ELR (cell line): Measurements from ENCODE around the gene ARF1.

Experiments used
- DNase-seq: peaks from one replicate; pipeline ENCODE4 v3.0.0-alpha.2; 2015; ENCODE audit warnings: low read depth

Gene ARF1

DNA sequence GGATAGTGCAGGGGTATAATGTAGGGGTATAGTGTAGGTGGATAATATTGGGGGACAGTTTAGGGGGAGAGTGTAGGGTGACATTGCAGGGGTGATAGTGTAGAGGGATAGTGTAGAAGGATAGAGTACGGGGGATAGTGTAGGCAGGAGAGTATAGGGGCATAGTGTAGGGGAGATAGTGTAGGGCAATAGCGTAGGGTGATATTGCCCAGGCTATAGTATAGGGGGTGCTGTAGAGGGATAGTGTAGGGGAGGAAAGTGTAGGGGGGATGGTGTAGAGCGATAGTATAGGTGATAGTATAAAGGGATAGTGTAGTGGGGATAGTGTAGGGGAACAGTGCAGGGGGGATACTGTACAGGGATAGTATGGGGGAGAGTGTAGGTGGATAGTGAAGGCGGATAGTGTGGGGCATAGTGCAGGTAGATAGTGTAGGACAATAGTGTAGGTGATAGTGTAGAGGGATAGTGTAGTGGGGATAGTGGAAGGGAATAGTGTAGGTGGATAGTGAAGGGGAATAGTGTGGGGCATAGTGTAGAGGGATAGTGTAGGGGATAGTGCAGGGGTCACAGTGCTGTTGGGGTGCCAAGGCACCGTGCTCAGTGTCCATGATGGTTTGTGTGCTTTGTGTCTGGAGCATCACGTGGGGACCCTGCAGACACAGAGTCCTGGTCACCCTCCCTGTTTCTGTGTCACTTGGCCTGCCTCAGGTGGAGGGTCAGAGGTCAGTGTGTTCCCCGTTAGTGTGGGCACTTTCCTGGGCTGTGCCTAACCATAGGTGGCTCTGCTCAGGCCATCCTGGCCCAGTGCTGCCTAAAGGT is 10.5 kb upstream of the ARF1 start:
- DNase-seq = no peak

DNA sequence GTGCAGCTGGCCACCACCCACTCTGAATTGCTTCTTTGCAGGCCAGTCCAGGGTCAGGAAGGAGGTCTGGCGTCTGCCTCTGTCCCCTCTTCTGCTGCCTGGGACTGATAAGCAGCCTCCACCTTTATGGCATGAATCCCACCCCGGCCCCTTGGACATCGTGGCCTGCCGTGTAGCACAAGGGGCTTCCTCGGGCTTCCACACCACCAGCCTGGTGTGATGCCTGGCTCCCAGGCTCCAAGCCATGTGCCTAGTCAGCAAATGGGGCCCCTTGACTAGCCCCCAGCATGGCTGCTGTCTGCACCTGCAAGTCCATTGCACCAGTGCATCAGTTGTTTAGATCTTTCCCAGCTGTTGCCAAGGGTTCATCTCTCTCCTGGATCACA is 9.9 kb upstream of the ARF1 start:
- no peak for DNase-seq

DNA sequence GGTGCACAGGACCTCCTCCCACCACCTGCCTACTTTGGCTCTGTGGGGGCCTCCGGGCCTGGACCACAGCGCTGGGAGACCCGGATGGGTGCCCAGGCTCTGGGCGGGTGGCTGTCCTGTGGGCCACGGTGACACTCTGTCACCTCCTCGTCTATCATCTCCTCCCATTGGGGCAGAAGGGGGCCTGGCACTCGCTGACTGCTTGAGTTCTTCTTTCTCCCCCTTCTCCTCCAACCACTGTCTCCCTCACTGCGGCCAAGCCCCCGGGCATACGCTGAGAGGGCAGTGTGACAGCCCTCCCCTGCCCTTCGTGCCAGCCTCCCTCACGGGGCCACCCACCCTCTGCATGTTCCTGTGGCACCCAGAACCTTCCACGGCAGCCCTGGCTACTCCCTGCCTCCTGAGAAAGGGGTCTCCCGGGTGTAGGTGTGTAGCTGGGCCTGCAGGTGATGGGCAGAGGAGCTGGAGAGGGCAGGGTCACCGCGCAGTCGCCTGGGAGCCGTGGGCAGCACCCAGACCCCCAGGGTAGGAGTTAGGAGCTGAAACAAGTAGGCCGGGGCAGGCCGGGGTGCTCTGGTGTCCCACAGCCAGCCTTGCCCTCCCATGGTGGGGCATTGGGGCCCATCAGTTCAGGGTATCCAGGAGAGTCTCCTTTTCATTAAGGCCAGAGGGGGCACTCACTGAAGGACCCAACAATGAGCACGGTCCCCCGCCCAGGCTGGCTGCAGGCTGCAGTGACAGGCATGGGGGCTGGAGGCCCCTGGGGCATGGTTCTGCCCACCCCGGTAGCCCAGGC is 9.2 kb upstream of the ARF1 start:
- DNase-seq = no peak

DNA sequence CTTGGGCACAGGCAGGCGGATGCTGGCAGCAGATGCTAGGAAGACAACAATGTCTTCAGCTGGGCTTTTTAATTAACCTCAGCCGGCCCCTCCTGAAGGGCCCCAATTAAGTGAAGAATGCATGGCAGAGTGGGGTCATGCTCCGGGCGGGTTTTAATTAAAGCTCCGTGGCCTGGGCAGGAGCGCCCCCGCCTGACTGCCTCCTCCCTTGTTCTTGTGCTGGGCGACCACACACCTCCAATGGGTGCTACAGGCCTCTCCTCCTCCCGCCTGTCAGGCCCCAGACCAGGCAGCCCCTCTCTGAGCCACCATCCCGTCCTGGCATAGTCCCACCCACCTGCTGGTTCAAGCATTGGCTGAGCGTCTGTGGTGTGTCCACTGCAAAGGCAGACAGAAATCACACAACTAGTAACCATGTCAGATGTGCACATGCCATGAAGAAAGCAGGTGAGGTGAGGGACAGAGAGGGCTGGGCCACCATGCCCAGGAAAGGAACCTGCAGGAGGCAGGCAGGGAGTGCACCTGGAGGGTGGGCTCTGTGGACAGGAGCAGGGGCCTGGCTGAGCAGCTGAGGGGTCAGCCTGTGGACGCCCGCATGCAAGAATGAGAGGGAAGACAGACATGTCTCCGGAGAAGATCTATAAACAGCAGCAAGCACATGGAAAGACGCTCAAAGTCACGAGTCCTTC is 8.5 kb upstream of the ARF1 start:
- peak; percentile 34 for DNase-seq

DNA sequence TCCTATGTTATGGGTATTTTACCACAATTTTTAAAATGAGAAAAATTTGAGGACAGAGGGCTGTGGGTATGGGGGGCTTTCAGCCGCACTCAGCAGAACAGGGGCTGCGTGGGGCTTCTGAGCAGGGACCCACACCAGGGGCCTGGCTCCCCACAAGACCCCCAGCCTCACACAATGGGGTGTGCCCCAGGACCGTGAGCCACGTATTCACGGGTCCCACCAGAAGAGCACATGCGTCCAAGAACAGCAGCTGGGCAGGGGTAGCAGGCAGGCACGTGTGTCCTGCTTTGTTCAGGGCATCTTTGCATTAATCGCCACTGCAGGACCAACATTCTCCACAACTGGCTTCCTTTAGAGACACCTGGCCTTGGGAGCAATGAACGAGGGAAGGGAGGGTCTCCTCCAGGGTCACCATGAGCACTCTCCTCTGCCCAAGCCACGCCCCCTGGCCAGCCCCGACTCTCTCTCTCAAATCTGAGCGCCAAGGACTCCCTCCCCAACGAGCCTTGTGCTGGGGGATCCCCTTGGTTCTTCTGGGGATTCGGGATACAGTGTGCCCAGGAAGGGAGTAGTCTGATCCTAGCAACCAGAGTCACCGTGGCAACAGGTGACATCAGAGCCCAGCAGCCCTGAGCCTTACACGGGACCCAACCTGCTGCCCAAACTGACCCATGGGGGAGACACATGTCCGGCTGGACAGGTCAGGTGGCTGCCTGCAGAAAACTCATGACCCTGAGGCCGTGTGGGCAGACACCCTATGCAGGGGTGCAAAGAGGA is 7.4 kb upstream of the ARF1 start:
- DNase-seq = no peak

DNA sequence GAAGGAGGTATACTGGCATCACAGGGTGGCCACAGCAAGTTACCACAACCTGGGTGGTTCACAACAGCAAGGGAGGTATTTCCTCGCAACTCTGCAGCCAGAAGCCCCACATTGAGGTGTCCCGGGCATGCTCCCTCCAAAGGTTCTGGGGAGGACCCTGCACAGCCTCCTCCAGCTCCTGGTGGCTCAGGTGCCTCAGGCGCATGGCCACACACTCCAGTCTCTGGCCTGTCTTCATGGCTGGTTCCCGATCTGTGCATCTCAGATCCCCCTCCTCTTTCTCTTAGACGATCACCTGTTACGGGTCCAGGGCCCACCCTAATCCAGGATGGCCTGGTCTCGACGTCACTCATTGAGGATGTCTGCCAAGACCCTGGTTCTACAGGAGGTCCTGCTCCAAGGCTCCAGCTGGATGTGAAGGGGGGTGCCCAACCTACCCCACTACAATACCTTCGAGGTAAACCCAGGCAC is 6.7 kb upstream of the ARF1 start:
- DNase-seq = no peak

DNA sequence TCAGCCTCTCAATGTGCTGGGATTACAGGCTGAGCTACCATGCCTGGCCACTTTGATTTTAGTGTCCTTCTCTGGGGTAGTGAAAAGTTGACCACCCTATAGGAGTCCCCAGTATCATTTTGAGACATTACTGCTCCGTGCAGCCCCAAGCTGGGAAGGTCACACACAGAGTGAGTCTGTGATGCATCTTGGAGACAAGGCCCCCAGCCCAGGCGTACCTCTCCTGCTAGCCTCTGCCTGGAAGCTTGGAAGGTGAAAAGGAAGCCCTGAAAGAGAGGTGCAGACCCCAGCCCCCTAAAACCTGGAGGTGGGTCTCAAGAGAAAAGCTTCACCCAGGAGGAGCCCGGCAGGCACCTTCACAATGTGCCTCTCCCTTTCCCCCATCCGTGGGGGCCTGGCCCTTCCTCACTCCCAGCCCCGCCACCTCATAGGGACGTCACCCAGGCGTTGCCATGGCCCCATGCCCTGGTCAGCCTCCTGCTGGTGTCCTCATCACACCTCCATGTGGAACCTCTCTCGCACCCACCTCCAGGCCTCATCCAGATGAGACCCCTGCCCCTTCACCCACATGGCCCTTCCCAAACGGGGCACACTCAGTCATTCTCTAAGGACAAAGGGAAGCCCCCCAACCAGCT is 5.6 kb upstream of the ARF1 start:
- DNase-seq = no peak

DNA sequence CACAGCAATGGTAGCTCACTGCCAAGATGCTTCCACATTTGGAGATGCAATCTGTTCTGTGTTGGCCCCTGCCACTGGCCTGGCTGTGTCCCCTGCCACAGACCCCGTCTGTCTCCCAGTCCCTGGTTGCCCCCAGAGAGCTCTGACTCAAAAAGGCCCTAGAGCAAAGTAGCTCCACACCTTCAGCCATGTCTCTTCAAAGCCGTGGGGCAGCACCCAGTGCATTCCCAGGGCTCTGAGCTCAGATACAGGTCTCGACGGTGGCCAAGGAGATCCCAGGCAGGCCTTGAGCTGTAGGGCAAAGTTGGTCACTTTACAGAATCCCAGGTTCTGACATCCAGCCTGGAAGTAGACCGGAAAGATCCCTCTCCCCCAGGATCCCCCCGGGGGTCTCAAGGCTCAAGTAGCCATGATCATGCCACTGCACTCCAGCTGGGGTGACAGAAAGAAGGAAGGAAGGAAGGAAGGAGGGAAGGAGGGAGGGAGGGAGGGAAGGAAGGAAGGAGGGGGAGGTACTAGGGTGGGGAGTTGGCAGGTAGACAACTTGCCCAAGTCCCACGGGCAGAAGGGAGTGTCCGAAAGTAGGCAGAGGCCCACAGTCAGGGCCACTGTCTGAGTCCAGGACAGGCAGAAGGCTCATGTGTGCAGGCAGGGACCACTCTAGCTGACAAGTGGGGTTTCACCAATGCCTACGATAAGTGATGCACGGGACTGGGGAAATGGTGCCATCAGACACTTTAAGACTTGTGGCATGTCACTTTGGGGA is 4.8 kb upstream of the ARF1 start:
- DNase-seq = no peak

DNA sequence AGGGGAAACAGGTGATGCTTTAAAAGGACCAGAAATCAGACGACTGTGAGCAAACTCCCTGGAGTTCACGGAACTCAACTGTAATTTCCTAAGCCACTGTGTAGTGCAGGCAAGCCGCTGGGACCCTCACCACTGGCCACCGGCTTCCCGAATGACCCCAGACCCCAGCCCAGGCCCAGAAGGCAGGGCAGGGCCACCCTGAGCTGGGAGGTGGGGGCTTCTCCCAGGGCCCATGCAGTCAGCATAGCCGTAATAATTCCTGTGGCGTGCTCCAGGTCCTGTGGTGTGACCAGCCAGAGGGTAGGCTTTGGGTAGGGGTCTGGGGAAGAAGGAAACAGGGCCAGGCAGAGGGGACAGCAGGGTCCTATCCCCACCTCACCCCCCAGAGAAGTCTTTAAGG is 3.5 kb upstream of the ARF1 start:
- DNase-seq = no peak

DNA sequence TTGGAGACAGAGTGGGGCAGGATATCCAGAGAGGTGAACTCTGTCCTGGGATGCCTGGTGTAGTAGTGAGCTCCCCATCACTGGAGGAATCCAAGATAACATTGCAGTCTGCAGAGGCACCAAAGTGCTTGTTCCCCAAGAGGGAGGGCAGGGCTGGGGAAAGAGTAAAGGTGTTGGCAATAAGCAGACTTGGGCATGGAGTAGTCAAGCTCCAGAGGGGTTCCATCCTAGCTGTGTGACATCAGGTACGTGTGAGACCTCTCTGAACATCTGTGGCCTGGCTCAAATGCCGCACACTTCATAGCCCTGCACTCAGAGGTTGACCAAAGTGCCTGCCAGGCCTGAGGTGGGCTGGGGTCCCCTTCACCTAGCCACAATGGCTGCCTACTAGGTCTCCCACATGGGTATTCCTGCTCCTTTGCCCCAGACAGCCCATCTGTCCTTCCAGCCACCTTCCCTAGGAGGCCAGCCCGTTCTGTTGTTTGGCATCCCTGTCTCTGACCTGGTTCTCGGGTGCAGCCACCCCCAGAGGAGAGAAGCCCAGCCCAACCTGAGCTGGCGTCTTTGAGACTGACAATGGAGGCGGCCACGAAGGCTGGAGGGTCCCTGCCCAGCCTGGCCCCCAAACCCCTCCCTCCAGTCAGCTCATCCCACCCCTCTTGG is 2.8 kb upstream of the ARF1 start:
- DNase-seq = no peak

DNA sequence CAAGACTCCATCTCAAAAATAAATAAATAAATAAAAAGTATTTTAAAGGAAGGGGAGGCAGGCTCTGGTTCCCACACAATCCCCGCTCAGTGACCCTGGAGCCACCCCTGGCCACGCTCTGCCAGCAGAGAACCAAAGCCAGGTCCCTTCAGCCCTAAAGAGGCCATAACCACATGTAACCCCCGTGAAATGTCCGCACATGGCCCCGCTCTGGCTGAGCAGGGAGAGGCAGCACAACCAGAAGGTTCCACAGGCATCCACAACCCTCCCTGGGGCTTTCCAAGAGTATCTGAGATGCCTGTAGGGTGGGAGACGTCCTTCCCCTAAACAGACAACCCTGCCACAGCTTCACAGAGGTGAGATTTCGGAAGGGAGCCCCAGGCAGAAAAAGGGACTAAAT is 1.4 kb upstream of the ARF1 start:
- no peak for DNase-seq

DNA sequence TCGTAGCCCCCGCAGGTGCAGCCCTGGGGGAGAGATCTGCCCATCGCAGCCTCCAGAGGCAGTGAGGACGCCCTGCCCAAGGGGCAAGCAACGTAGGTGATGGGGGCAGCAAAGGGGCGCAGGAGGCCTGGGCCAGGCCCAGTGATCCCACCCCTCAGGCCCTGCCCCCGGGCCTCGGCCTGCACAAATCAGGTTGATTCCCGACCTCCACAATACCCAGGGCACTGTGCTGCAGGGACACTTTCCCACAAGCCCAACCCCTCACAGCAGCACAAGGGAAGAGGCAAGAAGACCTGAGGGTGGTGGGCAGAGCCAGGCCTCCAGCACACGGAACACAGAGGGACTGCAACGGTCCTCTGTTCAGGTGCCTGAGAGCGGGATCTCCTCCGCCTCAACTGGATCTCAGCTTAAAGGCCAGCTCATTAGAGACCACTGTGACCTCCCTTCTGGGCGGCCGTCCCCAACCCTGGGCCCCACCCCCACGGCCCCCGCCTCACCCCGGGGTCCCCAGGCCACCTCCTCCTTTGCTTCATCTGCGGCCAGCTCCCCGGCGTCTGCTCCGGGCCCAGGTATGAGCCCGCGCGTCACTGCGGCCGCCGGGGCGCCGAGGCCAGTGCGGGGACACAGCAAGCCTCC is 812 bp upstream of the ARF1 start:
- no peak for DNase-seq

DNA sequence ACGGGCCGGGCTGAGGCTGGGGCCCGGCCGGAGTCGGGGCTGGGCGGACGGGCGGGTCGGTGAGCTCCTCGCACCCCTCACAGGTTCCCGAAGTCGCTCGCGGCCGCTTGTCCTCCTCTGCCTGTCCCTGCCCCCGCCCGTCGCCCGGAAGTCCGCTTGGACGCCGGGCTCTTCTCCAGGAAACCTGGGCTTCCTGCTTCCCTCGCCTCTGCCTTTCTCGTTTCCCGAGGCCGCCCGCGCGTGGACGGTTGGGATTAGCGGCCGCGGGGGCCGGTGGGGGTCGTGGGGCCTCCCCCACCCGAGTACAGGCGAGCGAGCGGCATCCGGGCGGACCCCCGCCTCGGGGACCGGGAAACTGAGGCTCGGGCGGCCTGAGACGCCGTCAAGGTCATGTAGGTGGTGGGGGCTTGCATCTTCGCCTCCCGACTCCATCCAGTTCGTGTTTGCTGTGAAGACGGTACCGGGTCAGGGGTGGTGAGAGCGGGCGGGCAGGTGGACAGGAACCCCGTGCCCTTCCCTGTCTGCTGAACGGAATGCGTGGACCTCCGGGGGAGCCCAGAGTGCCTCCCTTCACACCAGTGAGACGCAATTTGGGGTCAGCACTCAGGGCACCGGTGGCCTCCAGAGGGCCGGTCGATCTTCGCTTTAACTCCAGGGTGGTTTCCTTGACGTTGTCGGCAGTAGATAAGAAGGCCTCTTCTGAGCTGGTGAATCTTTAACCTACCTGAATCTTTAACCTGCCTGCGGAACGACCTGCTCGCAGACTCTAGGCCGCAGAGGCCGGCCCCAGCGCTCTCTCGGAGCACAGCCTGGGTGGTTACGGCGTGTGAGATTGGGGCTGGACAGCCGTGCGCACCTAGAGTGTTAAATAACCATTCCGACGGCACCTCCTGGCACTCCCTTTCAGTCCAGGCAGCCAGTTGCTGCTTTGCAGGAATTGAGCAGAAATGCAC is 686 bp downstream of the ARF1 start:
- DNase-seq = peak; percentile 61

DNA sequence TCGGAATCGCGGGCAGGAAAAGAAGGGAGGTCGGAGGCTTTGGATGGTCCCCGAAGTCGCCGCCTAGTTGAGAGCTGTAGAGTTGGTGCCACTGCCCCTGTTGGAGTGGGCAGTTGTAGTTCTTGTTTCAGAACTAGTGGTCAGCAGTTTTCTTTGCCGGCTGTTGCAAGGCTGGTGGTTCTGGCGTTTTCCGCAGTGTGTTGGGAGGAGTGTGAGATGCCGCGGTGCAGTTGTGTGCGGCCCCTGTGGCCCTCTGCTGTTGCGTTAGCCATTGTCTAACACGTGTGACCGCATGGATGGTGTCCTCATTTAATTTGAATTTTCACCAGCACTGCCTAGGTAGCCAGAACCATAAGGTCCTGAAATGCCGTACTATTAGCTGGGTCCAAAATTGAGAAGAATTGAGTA is 1.4 kb downstream of the ARF1 start:
- DNase-seq = peak; percentile 43

DNA sequence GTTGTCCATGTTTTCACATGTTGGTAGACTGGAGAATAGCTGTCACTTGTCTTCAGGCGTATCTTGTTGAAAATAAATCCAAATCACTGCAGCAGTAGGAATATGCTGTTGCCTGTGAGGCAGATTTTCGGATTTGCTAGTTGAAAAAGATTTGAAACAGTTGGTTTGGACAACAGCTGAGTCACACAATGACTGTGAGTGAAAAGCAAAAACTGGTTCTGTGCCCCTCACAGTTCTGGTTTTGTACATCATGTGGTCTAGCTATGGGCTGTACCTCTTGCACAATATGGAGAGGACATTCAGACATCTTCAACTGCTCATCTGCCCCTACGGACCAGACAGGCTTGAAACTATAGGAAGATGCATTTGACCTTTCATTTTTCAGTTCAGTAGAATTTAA is 1.8 kb downstream of the ARF1 start:
- peak; percentile 83 for DNase-seq

DNA sequence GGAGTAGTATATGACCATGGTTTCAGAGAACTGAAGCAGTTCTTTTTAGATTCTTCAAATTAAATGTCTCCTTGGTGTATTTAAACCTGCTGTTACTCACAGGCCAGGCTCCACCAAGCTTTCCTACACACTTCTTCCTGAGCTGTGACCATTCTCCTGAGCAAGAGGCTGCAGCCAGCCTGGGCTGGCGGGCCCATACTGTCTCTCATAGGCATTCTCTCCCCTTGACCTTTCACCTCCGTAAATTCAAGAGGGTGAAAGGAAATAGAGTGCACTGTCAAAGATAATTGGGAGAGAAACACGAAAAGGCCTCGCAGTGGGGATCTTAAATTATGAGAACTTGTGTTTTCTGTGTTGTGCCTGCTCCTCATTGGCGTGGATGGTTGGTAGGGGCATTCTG is 2.3 kb downstream of the ARF1 start:
- no peak for DNase-seq

DNA sequence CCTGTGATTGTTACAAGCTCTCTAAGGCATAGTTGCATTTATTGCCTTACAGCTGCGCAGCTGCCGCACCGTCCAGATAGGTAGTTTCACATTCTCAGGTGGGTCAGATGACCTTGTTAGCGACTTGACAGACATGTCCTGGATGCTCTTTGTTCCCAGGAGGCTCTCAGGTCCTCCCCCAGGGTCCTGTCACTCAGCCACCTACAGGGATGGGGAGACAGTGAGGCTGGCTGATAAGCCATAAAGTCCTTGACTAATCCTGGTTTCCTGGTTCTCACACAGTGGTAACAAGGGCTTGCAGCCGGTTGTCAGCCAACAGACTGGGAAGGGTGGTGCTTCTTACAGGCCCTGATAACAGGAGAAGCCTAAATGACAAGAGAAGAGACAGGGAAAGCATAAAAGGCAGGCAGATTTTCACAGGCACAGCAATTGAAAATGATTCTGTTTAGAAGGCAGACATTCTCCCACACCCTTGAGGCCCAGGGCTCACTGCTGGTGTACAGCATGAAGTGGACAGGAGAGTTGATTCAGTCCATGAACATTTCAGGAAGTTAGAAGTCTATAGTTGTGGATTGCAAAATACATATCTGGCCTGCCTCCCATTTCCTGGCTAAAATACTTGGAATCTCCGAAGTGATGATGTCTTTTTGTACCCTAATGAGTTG is 2.9 kb downstream of the ARF1 start:
- peak; percentile 83 for DNase-seq

DNA sequence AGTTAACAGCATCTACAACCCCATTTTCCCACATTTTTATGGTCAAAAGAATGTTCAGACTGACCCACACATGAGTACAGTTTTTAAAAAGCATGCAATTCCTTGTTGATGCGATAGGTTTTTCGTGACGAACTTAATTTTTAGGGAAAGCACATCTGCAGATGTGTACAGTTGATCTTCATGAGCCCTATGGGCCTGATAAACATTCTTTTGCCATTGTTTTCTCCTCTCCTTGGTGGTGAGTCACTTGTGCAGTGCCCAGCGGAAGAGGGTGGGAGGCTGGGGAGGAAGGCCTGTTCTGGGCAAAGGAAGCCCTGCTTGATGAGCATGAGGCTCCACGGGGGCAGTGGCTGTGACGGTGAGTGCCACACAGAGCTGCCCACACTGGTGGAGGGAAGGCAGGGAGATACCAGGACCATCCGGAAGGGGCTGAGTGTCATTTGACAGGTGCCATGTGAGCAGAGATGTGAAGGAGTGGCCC is 5.3 kb downstream of the ARF1 start:
- peak; percentile 92 for DNase-seq
